HEK293 (cell line): ENCODE measurements around the gene CHIT1.

Source experiments
- ZBTB21 ChIP-seq: fragments of 450-650 bp; formaldehyde crosslinking; IDR thresholded peaks from 2 replicates; pipeline ENCODE4 v1.5.1; 2017; ENCODE audit warnings: missing biosample characterization, missing genetic modification characterization
- ZNF121 ChIP-seq: fragments of 450-650 bp; formaldehyde crosslinking; IDR thresholded peaks from 2 replicates; pipeline ENCODE4 v1.5.1; 2016; ENCODE audit warnings: missing biosample characterization, missing genetic modification characterization
- ZNF423 ChIP-seq: fragments of 450-650 bp; formaldehyde crosslinking; IDR thresholded peaks from 2 replicates; pipeline ENCODE4 v1.5.1; 2016; ENCODE audit warnings: missing biosample characterization, missing genetic modification characterization
- ZNF670 ChIP-seq: fragments of 450-650 bp; formaldehyde crosslinking; IDR thresholded peaks from 2 replicates; pipeline ENCODE4 v1.5.1; 2016; ENCODE audit warnings: missing biosample characterization, missing genetic modification characterization, low read depth

DNA sequence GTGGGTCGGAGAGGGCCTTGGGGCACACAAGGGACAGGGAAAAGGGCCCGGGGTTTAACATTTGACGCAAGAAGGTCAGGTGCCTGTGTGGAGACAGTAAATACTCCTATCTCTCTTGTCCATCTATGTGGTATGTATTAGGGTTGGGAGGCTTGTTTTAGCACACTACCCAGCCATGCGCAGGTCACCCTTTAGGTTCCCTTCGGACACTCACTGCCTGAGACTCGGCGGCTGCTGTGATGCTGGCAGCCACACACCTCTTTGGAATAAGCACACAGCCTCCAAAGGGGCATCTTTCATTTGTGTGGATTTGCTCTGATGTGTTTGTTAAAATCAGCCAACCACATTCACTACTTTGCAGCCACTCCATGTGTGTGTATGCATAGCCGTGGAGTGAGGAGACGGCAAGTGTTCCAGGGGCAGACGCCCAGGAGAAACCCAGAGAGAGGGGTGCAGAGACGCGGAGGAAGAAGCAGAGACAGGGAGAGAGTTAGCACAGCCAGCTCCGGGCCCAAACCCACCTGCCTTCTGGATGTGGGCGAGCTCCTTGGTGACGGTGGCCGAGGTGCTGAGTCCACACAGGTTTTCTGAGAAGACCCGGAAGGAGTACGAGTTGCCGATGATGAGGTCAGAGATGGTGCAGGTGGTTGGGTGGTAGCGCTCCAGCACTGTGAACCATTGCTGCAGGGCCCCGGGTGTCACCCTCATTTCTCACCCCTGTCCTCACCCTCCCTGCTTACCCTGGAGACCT, 59.5 kb downstream of the CHIT1 start:
- no peak for TF ChIP-seq ZNF670 (tag by site-specific recombination)
- no peak for TF ChIP-seq ZNF423 (tag by site-specific recombination)
- TF ChIP-seq ZNF121, result no peak
- TF ChIP-seq ZBTB21 (tag by site-specific recombination), result no peak
